H1 (cell line): Measurements from ENCODE around the gene COL4A1. TPM values are rescaled to one million over a fixed set of nuclear protein-coding genes. Genes with fewer than 3 reads are reported as not detected.

ENCODE experiments used
- CTCF ChIA-PET: fragments of 300-600 bp; sonication (Branson Sonifier 250); formaldehyde crosslinking; loops from one replicate; lab custom pipeline; 2021; ENCODE audit not compliant: partially characterized antibody; lab: Charles Lee
- POLR2A ChIA-PET: fragments of 300-600 bp; sonication (Branson Sonifier 250); formaldehyde crosslinking; loops from one replicate; lab custom pipeline; 2021; ENCODE audit warnings: inconsistent platforms; ENCODE audit not compliant: partially characterized antibody; lab: Charles Lee
- DNase-seq, 2 experiments: peaks; one replicate each; pipeline versions ENCODE4 v3.0.0 to v3.0.0-alpha.2; 2010 to 2022; ENCODE audit warnings: low spot score in 2 of 2, low read depth in 1 of 2, mixed read lengths in 1 of 2
- FAIRE-seq: peaks from 2 replicates; lab custom pipeline; 2011; peaks lifted over from hg19 to GRCh38; lab: Jason Lieb, UNC
- H2AFZ ChIP-seq: 2 replicates; pipeline ENCODE4 v1.8.1; 2012; ENCODE audit warnings: low read length, inconsistent platforms
- H2AK5ac ChIP-seq: 2 replicates; pipeline ENCODE4 v1.6.1; 2013; ENCODE audit warnings: low read depth, low read length
- H2BK120ac ChIP-seq: replicated peaks from 2 replicates; pipeline ENCODE3; 2013; ENCODE audit warnings: low read depth, low read length, inconsistent platforms
- H2BK12ac ChIP-seq: 2 replicates; pipeline ENCODE4 v1.6.1; 2013; ENCODE audit warnings: low read depth, low read length
- H2BK15ac ChIP-seq: 2 replicates; pipeline ENCODE4 v1.6.1; 2013; ENCODE audit warnings: low read length
- H2BK20ac ChIP-seq: 2 replicates; pipeline ENCODE4 v1.6.1; 2013; ENCODE audit warnings: low read length
- H2BK5ac ChIP-seq: 2 replicates; pipeline ENCODE4 v1.6.1; 2013; ENCODE audit warnings: low read depth, low read length
- H3K14ac ChIP-seq: 2 replicates; pipeline ENCODE4 v1.6.1; 2013; ENCODE audit warnings: inconsistent platforms; ENCODE audit not compliant: insufficient read length
- H3K18ac ChIP-seq: 2 replicates; pipeline ENCODE4 v1.6.1; 2013; ENCODE audit warnings: low read length; ENCODE audit errors: extremely low read depth
- H3K23ac ChIP-seq: 2 replicates; pipeline ENCODE4 v1.6.1; 2013; ENCODE audit warnings: inconsistent platforms; ENCODE audit not compliant: insufficient read length
- H3K23me2 ChIP-seq: 2 replicates; pipeline ENCODE4 v1.6.1; 2013; ENCODE audit warnings: low read depth, low read length
- H3K27ac ChIP-seq: 2 replicates; pipeline ENCODE4 v1.6.1; 2011; ENCODE audit warnings: low read depth, low read length, inconsistent platforms
- H3K27me3 ChIP-seq, 4 experiments: replicated peaks in 1 of 4; 1 replicate in 1 of 4; 2 replicates in 3 of 4; pipeline versions ENCODE4 v1.6.1 to v1.8.1; 2011 to 2013; ENCODE audit warnings: low read length in 3 of 4, mild to moderate bottlenecking in 3 of 4, inconsistent platforms in 2 of 4, mixed read lengths in 2 of 4, moderate library complexity in 1 of 4; ENCODE audit not compliant: control insufficient read depth in 3 of 4, insufficient read depth in 3 of 4; ENCODE audit errors: extremely low read depth in 1 of 4
- H3K36me3 ChIP-seq, 4 experiments: 2 replicates each; pipeline versions ENCODE4 v1.6.1 to v1.8.1; 2011 to 2013; ENCODE audit warnings: mild to moderate bottlenecking in 4 of 4, low read length in 3 of 4, moderate library complexity in 2 of 4, control low read depth in 1 of 4, inconsistent platforms in 1 of 4; ENCODE audit not compliant: insufficient read depth in 4 of 4, control insufficient read depth in 2 of 4
- H3K4ac ChIP-seq: replicated peaks from 2 replicates; pipeline ENCODE3; 2013; ENCODE audit warnings: low read length, low read depth, mixed read lengths, inconsistent platforms; ENCODE audit not compliant: insufficient read length
- H3K4me1 ChIP-seq, 4 experiments: replicated peaks in 1 of 4; 1 replicate in 1 of 4; 2 replicates in 3 of 4; pipeline versions ENCODE4 v1.6.1 to v1.8.1; 2011 to 2013; ENCODE audit warnings: low read length in 3 of 4, inconsistent platforms in 2 of 4, mixed read lengths in 1 of 4; ENCODE audit not compliant: insufficient read depth in 4 of 4, control insufficient read depth in 3 of 4
- H3K4me2 ChIP-seq, 2 experiments: 2 replicates each; pipeline versions ENCODE4 v1.6.1 to v1.8.1; 2011 to 2013; ENCODE audit warnings: low read depth in 2 of 2, low read length in 2 of 2, control low read depth in 1 of 2, inconsistent platforms in 1 of 2, mild to moderate bottlenecking in 1 of 2; ENCODE audit not compliant: insufficient read depth in 1 of 2
- H3K4me3 ChIP-seq, 4 experiments: fragments of 200-600, 300-600 bp in 1 of 4; sonication (generic), shearing (Covaris generic), sonication (Bioruptor Twin) in 1 of 4; 2 replicates each; pipeline versions ENCODE4 v1.5.1 to v1.8.1; 2011 to 2016; ENCODE audit warnings: low read length in 4 of 4, low read depth in 3 of 4, control low read depth in 2 of 4, inconsistent platforms in 2 of 4, mild to moderate bottlenecking in 2 of 4, mixed read lengths in 1 of 4, moderate library complexity in 1 of 4; ENCODE audit not compliant: insufficient read depth in 2 of 4; ENCODE audit errors: extremely low read depth in 1 of 4
- H3K56ac ChIP-seq: replicated peaks from 2 replicates; pipeline ENCODE3; 2013; ENCODE audit warnings: low read depth, mild to moderate bottlenecking, mixed read lengths, low read length, inconsistent platforms; ENCODE audit not compliant: insufficient read length
- H3K79me1 ChIP-seq: 2 replicates; pipeline ENCODE4 v1.6.1; 2013; ENCODE audit warnings: low read depth, low read length, control low read depth
- H3K79me2 ChIP-seq, 2 experiments: 2 replicates each; pipeline versions ENCODE4 v1.6.1 to v1.8.1; 2012 to 2013; ENCODE audit warnings: low read length in 2 of 2, mild to moderate bottlenecking in 2 of 2, inconsistent platforms in 1 of 2; ENCODE audit not compliant: insufficient read depth in 2 of 2, control insufficient read depth in 1 of 2
- H3K9ac ChIP-seq, 4 experiments: replicated peaks in 1 of 4; 1 replicate in 1 of 4; 2 replicates in 3 of 4; pipeline versions ENCODE4 v1.6.1 to v1.8.1; 2011 to 2013; ENCODE audit warnings: low read depth in 3 of 4, low read length in 3 of 4, control low read depth in 2 of 4, mild to moderate bottlenecking in 2 of 4, moderate library complexity in 2 of 4, inconsistent platforms in 1 of 4; ENCODE audit errors: extremely low read depth in 1 of 4
- H3K9me3 ChIP-seq, 2 experiments: 2 replicates each; pipeline versions ENCODE4 v1.6.1 to v1.8.1; 2012 to 2013; ENCODE audit warnings: mild to moderate bottlenecking in 2 of 2, moderate library complexity in 2 of 2, control low read depth in 1 of 2, inconsistent platforms in 1 of 2, low read depth in 1 of 2, low read length in 1 of 2, mixed read lengths in 1 of 2; ENCODE audit not compliant: insufficient read depth in 2 of 2
- H4K20me1 ChIP-seq, 2 experiments: replicated peaks in 1 of 2; 2 replicates each; pipeline versions ENCODE3 to v1.8.1; 2011 to 2013; ENCODE audit warnings: inconsistent platforms in 2 of 2, low read length in 2 of 2, mild to moderate bottlenecking in 1 of 2; ENCODE audit not compliant: insufficient read depth in 2 of 2, control insufficient read depth in 1 of 2
- H4K5ac ChIP-seq: 2 replicates; pipeline ENCODE4 v1.6.1; 2013; ENCODE audit warnings: low read length, low read depth, mixed read lengths, inconsistent platforms; ENCODE audit not compliant: insufficient read length
- H4K8ac ChIP-seq: 2 replicates; pipeline ENCODE4 v1.8.0; 2013; ENCODE audit warnings: mild to moderate bottlenecking, moderate library complexity, low read length, inconsistent platforms; ENCODE audit not compliant: insufficient read depth; ENCODE audit errors: extremely low read depth
- H4K91ac ChIP-seq: replicated peaks from 2 replicates; pipeline ENCODE3; 2013; ENCODE audit warnings: low read length, mixed read lengths, inconsistent platforms; ENCODE audit not compliant: insufficient read length
- EZH2 ChIP-seq: fragments of 200-600 bp; sonication (generic); IDR thresholded peaks from 2 replicates; pipeline ENCODE4 v1.7.1; 2012; ENCODE audit warnings: low read depth, mild to moderate bottlenecking, moderate library complexity, low read length, inconsistent platforms; ENCODE audit not compliant: severe bottlenecking
- WGBS, 2 experiments: shearing (Covaris generic) in 1 of 2; methylation state at CpG; one replicate each; pipeline versions ENCODE4 v1.1.6 to v1.1.7; 2013 to 2015; ENCODE audit warnings: low lambda C conversion rate in 2 of 2, mixed read lengths in 2 of 2, inconsistent platforms in 1 of 2, low coverage in 1 of 2, missing lambda C conversion rate in 1 of 2; ENCODE audit not compliant: insufficient replicate concordance in 2 of 2, insufficient coverage in 1 of 2, insufficient read length in 1 of 2; ENCODE audit errors: extremely low coverage in 1 of 2, missing lambda C conversion rate in 1 of 2; 5-methylcytosine and 5-hydroxymethylcytosine counted together
- polyA plus RNA-seq, 7 experiments: library from polyadenylated mRNA; depleted of rRNA in 3 of 7; stranded (reverse) in 5 of 7; unstranded in 2 of 7; fragments of >200 nt in 5 of 7; fragments of 200-250 nt in 2 of 7; gene quantifications; 1 replicate in 5 of 7; 2 replicates in 1 of 7; 4 replicates in 1 of 7; pipeline versions ENCODE4 v1.2.1 to v1.2.3, GENCODE V29; 2011 to 2013; ENCODE audit warnings: missing spikeins in 2 of 7, mixed read lengths in 2 of 7
- total RNA-seq: library from RNA; stranded (reverse); fragmentation: NEBNext Ultra II Directional; extraction: Animal tissue kit (Norgen Biotek cat#: 25700); gene quantifications from 2 replicates; pipeline ENCODE4 v1.2.1, GENCODE V29; 2021

The COL4A1 gene
- total and polyA plus RNA-seq, 2 of the 8 experiments (the other 6 are each of a cell fraction or from before 2014, with no cell fraction given), result 30.7 to 82.0 TPM

- TF ChIP-seq EZH2, result no peak
- H3K27ac ChIP-seq, result no peak overlapping the region
- H4K91ac ChIP-seq, result peak overlapping the region; percentile 66
- H4K8ac ChIP-seq, result no peak overlapping the region
- FAIRE-seq (no peak), DNase-seq (no peak)
- H3K79me2 ChIP-seq, result no peaks in the 10 kb centered on the region
- H3K4me3 ChIP-seq, result no peak overlapping the region
- H3K18ac ChIP-seq, result peak overlapping the region; percentile 56; the same call in 1 of the 2 replicates
- peaks cover 0 to 4% (median 1%) of the 10 kb centered on the region in 4 experiments; a peak in 2 of 7 replicates for H3K27me3 ChIP-seq
- H4K20me1 ChIP-seq, result no peaks in the 10 kb centered on the region
- no peaks in the 10 kb centered on the region for H3K36me3 ChIP-seq
- peak overlapping the region; percentile 97 for H2BK20ac ChIP-seq
- peak overlapping the region; percentile 98 for H2BK12ac ChIP-seq
- peak overlapping the region; percentile 83 for H2BK5ac ChIP-seq
- no peak overlapping the region for H2AFZ ChIP-seq
- H3K4ac ChIP-seq, result peak overlapping the region; percentile 63
- CTCF ChIA-PET, result interaction anchor here (1.5 to 2.3 kb wide), 3 partner anchors 11 to 18 kb away, joined by 5 to 13 read pairs (median 7); no protein-coding TSS in a partner anchor
- peak overlapping the region in 1 of 2 experiments; percentile 36; a peak in 1 of 4 replicates for H3K4me2 ChIP-seq
- H3K23ac ChIP-seq, result no peak overlapping the region
- no peak overlapping the region for H3K56ac ChIP-seq
- H3K14ac ChIP-seq, result no peak overlapping the region
- H4K5ac ChIP-seq, result no peak overlapping the region
- H3K79me1 ChIP-seq, result no peaks in the 10 kb centered on the region
- no peaks in the 10 kb centered on the region for H3K23me2 ChIP-seq
- H3K9ac ChIP-seq, result no peak overlapping the region
- 90% methylated on average over 10 of the region's 10 CpGs; no CpG with 5 or more reads in 1 of the 2 experiments for WGBS, 2 experiments
- POLR2A ChIA-PET, result no interaction called here
- H2BK15ac ChIP-seq, result peak overlapping the region; percentile 94; the same call in 1 of the 2 replicates
- peak overlapping the region; percentile 49; the same call in 1 of the 2 replicates for H2AK5ac ChIP-seq
- H3K9me3 ChIP-seq, result no peaks in the 10 kb centered on the region
- no peak overlapping the region for H2BK120ac ChIP-seq
- peaks cover 0 to 13% (median 8%) of the 10 kb centered on the region in 4 experiments; a peak in 4 of 7 replicates for H3K4me1 ChIP-seq
These were observed 181.2 kb downstream of the COL4A1 start for GRCh38 chr13:110125613-110126272.
